GM23338 (cell line): ENCODE measurements around the gene MRPS15. TPM values are rescaled to one million over a fixed set of nuclear protein-coding genes. Genes with fewer than 3 reads are reported as not detected.

Experiments
- ATAC-seq: fragments of 200-7000 bp; cut with Tn5 transposase; 3 replicates; pipeline ENCODE4 v1.9.1; 2020
- DNase-seq: peaks from one replicate; pipeline ENCODE4 v3.0.0-alpha.2; 2015; ENCODE audit warnings: low spot score
- H2AFZ ChIP-seq: fragments of 200-600 bp; sonication (generic); 2 replicates; pipeline ENCODE4 v1.8.0; 2016; ENCODE audit warnings: antibody characterized with exemption, mild to moderate bottlenecking, moderate library complexity
- H3F3A ChIP-seq: fragments of 200-600 bp; sonication (generic); replicated peaks from 2 replicates; pipeline ENCODE4 v1.8.0; 2017; ENCODE audit warnings: antibody characterized with exemption, mixed run types, low read depth
- H3K27ac ChIP-seq: fragments of 200-600 bp; sonication (generic); 2 replicates; pipeline ENCODE4 v1.6.1; 2016; ENCODE audit warnings: low read depth
- H3K27me3 ChIP-seq: fragments of 200-600 bp; sonication (generic); 2 replicates; pipeline ENCODE4 v1.8.0; 2016; ENCODE audit warnings: mild to moderate bottlenecking, mixed run types, moderate library complexity; ENCODE audit not compliant: insufficient read depth
- H3K36me3 ChIP-seq: fragments of 200-600 bp; sonication (generic); 2 replicates; pipeline ENCODE4 v1.8.0; 2016; ENCODE audit warnings: mild to moderate bottlenecking; ENCODE audit not compliant: insufficient read depth
- H3K4me1 ChIP-seq: fragments of 200-600 bp; sonication (generic); 2 replicates; pipeline ENCODE4 v1.8.0; 2016; ENCODE audit warnings: mild to moderate bottlenecking, moderate library complexity; ENCODE audit not compliant: insufficient read depth
- H3K4me2 ChIP-seq: fragments of 200-600 bp; sonication (generic); 2 replicates; pipeline ENCODE4 v1.7.1; 2017; ENCODE audit warnings: mixed run types
- H3K4me3 ChIP-seq: fragments of 200-600 bp; sonication (generic); 2 replicates; pipeline ENCODE4 v1.6.1; 2016; ENCODE audit warnings: mixed run types
- H3K79me2 ChIP-seq: fragments of 200-600 bp; sonication (generic); replicated peaks from 2 replicates; pipeline ENCODE4 v1.8.0; 2017; ENCODE audit warnings: mild to moderate bottlenecking; ENCODE audit not compliant: insufficient read depth
- H3K9me2 ChIP-seq: fragments of 200-600 bp; sonication (generic); 2 replicates; pipeline ENCODE4 v1.8.0; 2017; ENCODE audit not compliant: insufficient read depth
- H4K20me1 ChIP-seq: fragments of 200-600 bp; sonication (generic); replicated peaks from 2 replicates; pipeline ENCODE4 v1.8.0; 2017; ENCODE audit warnings: mild to moderate bottlenecking; ENCODE audit not compliant: insufficient read depth
- H3K27ac Mint-ChIP-seq: 2 replicates; pipeline ENCODE4 v1.8.0; 2020; ENCODE audit warnings: inconsistent platforms, mild to moderate bottlenecking, moderate library complexity, mixed read lengths
- H3K27me3 Mint-ChIP-seq: 3 replicates; pipeline ENCODE4 v1.8.0; 2022; ENCODE audit warnings: low read depth, mild to moderate bottlenecking, moderate library complexity, mixed read lengths, inconsistent platforms; ENCODE audit not compliant: insufficient read depth, poor library complexity
- H3K36me3 Mint-ChIP-seq: 3 replicates; pipeline ENCODE4 v1.8.0; 2021; ENCODE audit warnings: low read depth, mild to moderate bottlenecking, inconsistent platforms, moderate library complexity, mixed read lengths
- H3K4me1 Mint-ChIP-seq: 3 replicates; pipeline ENCODE4 v1.8.0; 2020; ENCODE audit warnings: mild to moderate bottlenecking, inconsistent platforms, mixed read lengths
- H3K4me3 Mint-ChIP-seq: 3 replicates; pipeline ENCODE4 v1.8.0; 2021; ENCODE audit warnings: moderate library complexity, mild to moderate bottlenecking, inconsistent platforms, mixed read lengths
- H3K9me3 Mint-ChIP-seq: 3 replicates; pipeline ENCODE4 v1.8.0; 2020; ENCODE audit warnings: moderate library complexity, mild to moderate bottlenecking, inconsistent platforms, mixed read lengths
- CREB1 ChIP-seq: fragments of 250-450 bp; sonication (Bioruptor Pico); IDR thresholded peaks from 2 replicates; pipeline ENCODE4 v1.5.0; 2020; ENCODE audit warnings: low read depth, mild to moderate bottlenecking, moderate library complexity
- ETS1 ChIP-seq: IDR thresholded peaks from 2 replicates; pipeline ENCODE4 v1.6.1; 2016; ENCODE audit warnings: antibody characterized with exemption
- EZH2 ChIP-seq: fragments of 200-600 bp; sonication (generic); IDR thresholded peaks from one replicate; pipeline ENCODE4 v1.8.0; 2017; ENCODE audit warnings: antibody characterized with exemption, mild to moderate bottlenecking, low read depth; ENCODE audit not compliant: unreplicated experiment
- JUNB ChIP-seq: IDR thresholded peaks from one replicate; pipeline ENCODE4 v1.6.1; 2016; ENCODE audit warnings: antibody characterized with exemption; ENCODE audit not compliant: unreplicated experiment
- NANOG ChIP-seq: IDR thresholded peaks from 2 replicates; pipeline ENCODE4 v1.6.1; 2016; ENCODE audit warnings: antibody characterized with exemption, borderline replicate concordance
- POLR2AphosphoS5 ChIP-seq: IDR thresholded peaks from 2 replicates; pipeline ENCODE4 v1.6.1; 2016; ENCODE audit warnings: antibody characterized with exemption, low read depth
- STAT1 ChIP-seq: IDR thresholded peaks from one replicate; pipeline ENCODE4 v1.6.1; 2016; ENCODE audit warnings: antibody characterized with exemption; ENCODE audit not compliant: unreplicated experiment
- ZNF331 ChIP-seq: fragments of 250-450 bp; sonication (Bioruptor Pico); IDR thresholded peaks from 2 replicates; pipeline ENCODE4 v1.5.0; 2020; ENCODE audit warnings: low read depth, mild to moderate bottlenecking, moderate library complexity
- polyA plus RNA-seq: library from polyadenylated mRNA; unstranded; fragments of >200 nt; fragmentation: Nextera tagmentation; extraction: Ambion mirVana; gene quantifications from 2 replicates; pipeline ENCODE4 v1.2.1, GENCODE V29; 2016
- total RNA-seq: library from RNA; depleted of rRNA; stranded (reverse); fragments of >200 nt; shearing (Covaris generic); gene quantifications from 2 replicates; pipeline ENCODE4 v1.2.3, GENCODE V29; 2014
- TF ChIP-seq, protein P1 (sequence below), 2 experiments: fragments of 200-600 bp in 1 of 2; sonication (generic) in 1 of 2; conservative IDR thresholded peaks; 2 replicates each; pipeline versions ENCODE4 v1.5.1 to v1.6.1; 2016 to 2017; ENCODE audit warnings: antibody characterized with exemption in 2 of 2, low read depth in 2 of 2, mild to moderate bottlenecking in 2 of 2, moderate library complexity in 1 of 2
- TF ChIP-seq, protein P2 (sequence below): fragments of 250-450 bp; sonication (Bioruptor Pico); IDR thresholded peaks from 2 replicates; pipeline ENCODE4 v1.5.0; 2020; ENCODE audit warnings: mild to moderate bottlenecking, moderate library complexity
- TF ChIP-seq, protein P3 (sequence below): IDR thresholded peaks from one replicate; pipeline ENCODE4 v1.6.1; 2018; ENCODE audit warnings: antibody characterized with exemption; ENCODE audit not compliant: unreplicated experiment

The MRPS15 gene
- total and polyA plus RNA-seq, 2 experiments from 2014 or later: 105 to 311 TPM

- H3K9me2 ChIP-seq: no peaks in the 10 kb centered on the region
- no peaks in the 10 kb centered on the region for H3K27me3 ChIP-seq
- DNase-seq (no peak), ATAC-seq (no peak)
- no peaks in the 10 kb centered on the region for H3K79me2 ChIP-seq
- no peaks in the 10 kb centered on the region for H3K36me3 Mint-ChIP-seq
- TF ChIP-seq ETS1 (no peak), STAT1 (no peak), NANOG (no peak), ZNF331 (no peak), CREB1 (CRISPR knock-in tag) (no peak), JUNB (no peak), POLR2AphosphoS5 (no peak), EZH2 (no peak)
- TF ChIP-seq, protein P1, sequence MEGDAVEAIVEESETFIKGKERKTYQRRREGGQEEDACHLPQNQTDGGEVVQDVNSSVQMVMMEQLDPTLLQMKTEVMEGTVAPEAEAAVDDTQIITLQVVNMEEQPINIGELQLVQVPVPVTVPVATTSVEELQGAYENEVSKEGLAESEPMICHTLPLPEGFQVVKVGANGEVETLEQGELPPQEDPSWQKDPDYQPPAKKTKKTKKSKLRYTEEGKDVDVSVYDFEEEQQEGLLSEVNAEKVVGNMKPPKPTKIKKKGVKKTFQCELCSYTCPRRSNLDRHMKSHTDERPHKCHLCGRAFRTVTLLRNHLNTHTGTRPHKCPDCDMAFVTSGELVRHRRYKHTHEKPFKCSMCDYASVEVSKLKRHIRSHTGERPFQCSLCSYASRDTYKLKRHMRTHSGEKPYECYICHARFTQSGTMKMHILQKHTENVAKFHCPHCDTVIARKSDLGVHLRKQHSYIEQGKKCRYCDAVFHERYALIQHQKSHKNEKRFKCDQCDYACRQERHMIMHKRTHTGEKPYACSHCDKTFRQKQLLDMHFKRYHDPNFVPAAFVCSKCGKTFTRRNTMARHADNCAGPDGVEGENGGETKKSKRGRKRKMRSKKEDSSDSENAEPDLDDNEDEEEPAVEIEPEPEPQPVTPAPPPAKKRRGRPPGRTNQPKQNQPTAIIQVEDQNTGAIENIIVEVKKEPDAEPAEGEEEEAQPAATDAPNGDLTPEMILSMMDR (conservative IDR thresholded peaks at IDR 0.05; ENCODE audit: low read depth in 2 of 2): no peak
- TF ChIP-seq, protein P2, sequence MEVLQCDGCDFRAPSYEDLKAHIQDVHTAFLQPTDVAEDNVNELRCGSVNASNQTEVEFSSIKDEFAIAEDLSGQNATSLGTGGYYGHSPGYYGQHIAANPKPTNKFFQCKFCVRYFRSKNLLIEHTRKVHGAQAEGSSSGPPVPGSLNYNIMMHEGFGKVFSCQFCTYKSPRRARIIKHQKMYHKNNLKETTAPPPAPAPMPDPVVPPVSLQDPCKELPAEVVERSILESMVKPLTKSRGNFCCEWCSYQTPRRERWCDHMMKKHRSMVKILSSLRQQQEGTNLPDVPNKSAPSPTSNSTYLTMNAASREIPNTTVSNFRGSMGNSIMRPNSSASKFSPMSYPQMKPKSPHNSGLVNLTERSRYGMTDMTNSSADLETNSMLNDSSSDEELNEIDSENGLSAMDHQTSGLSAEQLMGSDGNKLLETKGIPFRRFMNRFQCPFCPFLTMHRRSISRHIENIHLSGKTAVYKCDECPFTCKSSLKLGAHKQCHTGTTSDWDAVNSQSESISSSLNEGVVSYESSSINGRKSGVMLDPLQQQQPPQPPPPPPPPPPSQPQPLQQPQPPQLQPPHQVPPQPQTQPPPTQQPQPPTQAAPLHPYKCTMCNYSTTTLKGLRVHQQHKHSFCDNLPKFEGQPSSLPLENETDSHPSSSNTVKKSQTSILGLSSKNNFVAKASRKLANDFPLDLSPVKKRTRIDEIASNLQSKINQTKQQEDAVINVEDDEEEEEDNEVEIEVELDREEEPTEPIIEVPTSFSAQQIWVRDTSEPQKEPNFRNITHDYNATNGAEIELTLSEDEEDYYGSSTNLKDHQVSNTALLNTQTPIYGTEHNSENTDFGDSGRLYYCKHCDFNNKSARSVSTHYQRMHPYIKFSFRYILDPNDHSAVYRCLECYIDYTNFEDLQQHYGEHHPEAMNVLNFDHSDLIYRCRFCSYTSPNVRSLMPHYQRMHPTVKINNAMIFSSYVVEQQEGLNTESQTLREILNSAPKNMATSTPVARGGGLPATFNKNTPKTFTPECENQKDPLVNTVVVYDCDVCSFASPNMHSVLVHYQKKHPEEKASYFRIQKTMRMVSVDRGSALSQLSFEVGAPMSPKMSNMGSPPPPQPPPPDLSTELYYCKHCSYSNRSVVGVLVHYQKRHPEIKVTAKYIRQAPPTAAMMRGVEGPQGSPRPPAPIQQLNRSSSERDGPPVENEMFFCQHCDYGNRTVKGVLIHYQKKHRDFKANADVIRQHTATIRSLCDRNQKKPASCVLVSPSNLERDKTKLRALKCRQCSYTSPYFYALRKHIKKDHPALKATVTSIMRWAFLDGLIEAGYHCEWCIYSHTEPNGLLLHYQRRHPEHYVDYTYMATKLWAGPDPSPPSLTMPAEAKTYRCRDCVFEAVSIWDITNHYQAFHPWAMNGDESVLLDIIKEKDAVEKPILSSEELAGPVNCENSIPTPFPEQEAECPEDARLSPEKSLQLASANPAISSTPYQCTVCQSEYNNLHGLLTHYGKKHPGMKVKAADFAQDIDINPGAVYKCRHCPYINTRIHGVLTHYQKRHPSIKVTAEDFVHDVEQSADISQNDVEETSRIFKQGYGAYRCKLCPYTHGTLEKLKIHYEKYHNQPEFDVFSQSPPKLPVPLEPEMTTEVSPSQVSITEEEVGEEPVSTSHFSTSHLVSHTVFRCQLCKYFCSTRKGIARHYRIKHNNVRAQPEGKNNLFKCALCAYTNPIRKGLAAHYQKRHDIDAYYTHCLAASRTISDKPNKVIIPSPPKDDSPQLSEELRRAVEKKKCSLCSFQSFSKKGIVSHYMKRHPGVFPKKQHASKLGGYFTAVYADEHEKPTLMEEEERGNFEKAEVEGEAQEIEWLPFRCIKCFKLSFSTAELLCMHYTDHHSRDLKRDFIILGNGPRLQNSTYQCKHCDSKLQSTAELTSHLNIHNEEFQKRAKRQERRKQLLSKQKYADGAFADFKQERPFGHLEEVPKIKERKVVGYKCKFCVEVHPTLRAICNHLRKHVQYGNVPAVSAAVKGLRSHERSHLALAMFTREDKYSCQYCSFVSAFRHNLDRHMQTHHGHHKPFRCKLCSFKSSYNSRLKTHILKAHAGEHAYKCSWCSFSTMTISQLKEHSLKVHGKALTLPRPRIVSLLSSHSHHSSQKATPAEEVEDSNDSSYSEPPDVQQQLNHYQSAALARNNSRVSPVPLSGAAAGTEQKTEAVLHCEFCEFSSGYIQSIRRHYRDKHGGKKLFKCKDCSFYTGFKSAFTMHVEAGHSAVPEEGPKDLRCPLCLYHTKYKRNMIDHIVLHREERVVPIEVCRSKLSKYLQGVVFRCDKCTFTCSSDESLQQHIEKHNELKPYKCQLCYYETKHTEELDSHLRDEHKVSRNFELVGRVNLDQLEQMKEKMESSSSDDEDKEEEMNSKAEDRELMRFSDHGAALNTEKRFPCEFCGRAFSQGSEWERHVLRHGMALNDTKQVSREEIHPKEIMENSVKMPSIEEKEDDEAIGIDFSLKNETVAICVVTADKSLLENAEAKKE (CRISPR knock-in tag): no peak
- TF ChIP-seq, protein P3, sequence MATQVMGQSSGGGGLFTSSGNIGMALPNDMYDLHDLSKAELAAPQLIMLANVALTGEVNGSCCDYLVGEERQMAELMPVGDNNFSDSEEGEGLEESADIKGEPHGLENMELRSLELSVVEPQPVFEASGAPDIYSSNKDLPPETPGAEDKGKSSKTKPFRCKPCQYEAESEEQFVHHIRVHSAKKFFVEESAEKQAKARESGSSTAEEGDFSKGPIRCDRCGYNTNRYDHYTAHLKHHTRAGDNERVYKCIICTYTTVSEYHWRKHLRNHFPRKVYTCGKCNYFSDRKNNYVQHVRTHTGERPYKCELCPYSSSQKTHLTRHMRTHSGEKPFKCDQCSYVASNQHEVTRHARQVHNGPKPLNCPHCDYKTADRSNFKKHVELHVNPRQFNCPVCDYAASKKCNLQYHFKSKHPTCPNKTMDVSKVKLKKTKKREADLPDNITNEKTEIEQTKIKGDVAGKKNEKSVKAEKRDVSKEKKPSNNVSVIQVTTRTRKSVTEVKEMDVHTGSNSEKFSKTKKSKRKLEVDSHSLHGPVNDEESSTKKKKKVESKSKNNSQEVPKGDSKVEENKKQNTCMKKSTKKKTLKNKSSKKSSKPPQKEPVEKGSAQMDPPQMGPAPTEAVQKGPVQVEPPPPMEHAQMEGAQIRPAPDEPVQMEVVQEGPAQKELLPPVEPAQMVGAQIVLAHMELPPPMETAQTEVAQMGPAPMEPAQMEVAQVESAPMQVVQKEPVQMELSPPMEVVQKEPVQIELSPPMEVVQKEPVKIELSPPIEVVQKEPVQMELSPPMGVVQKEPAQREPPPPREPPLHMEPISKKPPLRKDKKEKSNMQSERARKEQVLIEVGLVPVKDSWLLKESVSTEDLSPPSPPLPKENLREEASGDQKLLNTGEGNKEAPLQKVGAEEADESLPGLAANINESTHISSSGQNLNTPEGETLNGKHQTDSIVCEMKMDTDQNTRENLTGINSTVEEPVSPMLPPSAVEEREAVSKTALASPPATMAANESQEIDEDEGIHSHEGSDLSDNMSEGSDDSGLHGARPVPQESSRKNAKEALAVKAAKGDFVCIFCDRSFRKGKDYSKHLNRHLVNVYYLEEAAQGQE: no peak
- no peaks in the 10 kb centered on the region for H4K20me1 ChIP-seq
- H3K27me3 Mint-ChIP-seq: peaks cover 12% of the 10 kb centered on the region
- no peaks in the 10 kb centered on the region for H3K4me1 ChIP-seq
- H3F3A ChIP-seq: no peaks in the 10 kb centered on the region
- no peak overlapping the region for H3K27ac ChIP-seq
- no peak overlapping the region for H2AFZ ChIP-seq
- H3K4me3 Mint-ChIP-seq: no peak overlapping the region
- no peak overlapping the region for H3K27ac Mint-ChIP-seq
- H3K4me1 Mint-ChIP-seq: peaks cover 13% of the 10 kb centered on the region
- H3K4me2 ChIP-seq: no peak overlapping the region
- no peak overlapping the region for H3K4me3 ChIP-seq
- no peaks in the 10 kb centered on the region; the same call in 2 of the 3 replicates for H3K9me3 Mint-ChIP-seq
- no peaks in the 10 kb centered on the region for H3K36me3 ChIP-seq
These were observed 47.9 kb upstream of the MRPS15 start for GRCh38 chr1:36511804-36512798.
